Activated CD4-positive, CD25-positive, alpha-beta regulatory T cell treated with anti-CD3 and anti-CD28 coated beads, Interleukin-2, amount 50 U/mL, for 24 hours (primary cell): ENCODE data around the gene NTMT1.
"Not testable (repeated sequence)": the region's sequence is repeated elsewhere in the genome, so short reads cannot be mapped to it uniquely, and the experiment has no call there.

ENCODE experiments used
- ATAC-seq, 2 donors: fragments of 150-1000 bp; cut with Tn5 transposase; one replicate each; pipeline ENCODE4 v1.10.0; 2021; ENCODE audit warnings: mild to moderate bottlenecking in 1 of 2, moderate library complexity in 1 of 2

Gene NTMT1

GRCh38 chr9:129615407-129616285, 10.3 kb upstream of the NTMT1 start:
- ATAC-seq = no peak

- ATAC-seq = peak in 1 of 2 donors; percentile 42
These were observed 8.8 kb upstream of the NTMT1 start for GRCh38 chr9:129617167-129617566.

GRCh38 chr9:129619787-129620668, 5.9 kb upstream of the NTMT1 start:
- no peak for ATAC-seq

GRCh38 chr9:129620669-129621295, 5.2 kb upstream of the NTMT1 start, which contains the start of gene C9orf50:
C9orf50 (minus strand) TSS chr9:129621101; CDS start chr9:129620574, 527 bp downstream.
- ATAC-seq = no peak

GRCh38 chr9:129623331-129623730, 2.6 kb upstream of the NTMT1 start:
- no peak for ATAC-seq

GRCh38 chr9:129624168-129624759, 1.7 kb upstream of the NTMT1 start:
- ATAC-seq = no peak

- peak; percentile 25 to 34 for ATAC-seq
These were observed 1.0 kb upstream of the NTMT1 start for GRCh38 chr9:129624947-129625346.

- ATAC-seq = peak; percentile 15 to 18
These were observed 792 bp downstream of the NTMT1 start for GRCh38 chr9:129626625-129627284.

- no peak for ATAC-seq
These were observed 1.8 kb downstream of the NTMT1 start for GRCh38 chr9:129627556-129628440.

- no peak for ATAC-seq
These were observed 2.7 kb downstream of the NTMT1 start for GRCh38 chr9:129628709-129629108.

- ATAC-seq = no peak
These were observed 3.4 kb downstream of the NTMT1 start for GRCh38 chr9:129629251-129629820.

- peak in 1 of 2 donors; percentile 34 for ATAC-seq
These were observed 5.2 kb downstream of the NTMT1 start for GRCh38 chr9:129630967-129631673.

GRCh38 chr9:129631674-129632129, 5.7 kb downstream of the NTMT1 start:
- ATAC-seq = no peak

- no peak for ATAC-seq
These were observed 6.5 kb downstream of the NTMT1 start for GRCh38 chr9:129632460-129632859.

GRCh38 chr9:129633207-129633606, 7.2 kb downstream of the NTMT1 start:
- no peak for ATAC-seq

GRCh38 chr9:129633848-129634247, 7.9 kb downstream of the NTMT1 start:
- ATAC-seq = no peak

- no peak for ATAC-seq
These were observed 9.4 kb downstream of the NTMT1 start for GRCh38 chr9:129635099-129636065.

GRCh38 chr9:129636343-129636742, 10.4 kb downstream of the NTMT1 start:
- ATAC-seq = not testable (repeated sequence)
